Muscle of leg (tissue), 11 donors: ENCODE results near the gene TGDS. TPM values are rescaled to one million over a fixed set of nuclear protein-coding genes. Genes with fewer than 3 reads are reported as not detected.

Experiments used
- DNase-seq: peaks from one replicate; pipeline ENCODE4 v3.0.0; 2013
- H3K27ac ChIP-seq: one replicate; pipeline ENCODE4 v1.5.1; 2013; ENCODE audit warnings: mild to moderate bottlenecking, low read length, control low read depth
- H3K27me3 ChIP-seq: one replicate; pipeline ENCODE4 v1.6.1; 2013; ENCODE audit warnings: low read length; ENCODE audit not compliant: control insufficient read depth, insufficient read depth
- H3K36me3 ChIP-seq: one replicate; pipeline ENCODE4 v1.6.1; 2013; ENCODE audit warnings: low read length; ENCODE audit not compliant: control insufficient read depth, insufficient read depth
- H3K4me1 ChIP-seq: one replicate; pipeline ENCODE4 v1.6.1; 2013; ENCODE audit warnings: low read length; ENCODE audit not compliant: control insufficient read depth, insufficient read depth
- H3K4me3 ChIP-seq: one replicate; pipeline ENCODE4 v1.5.1; 2013; ENCODE audit warnings: low read length, control low read depth
- H3K9me3 ChIP-seq: replicated peaks from 2 replicates; pipeline ENCODE4 v1.6.1; 2013; ENCODE audit warnings: low read depth, low read length; ENCODE audit not compliant: control insufficient read depth
- WGBS: methylation state at CpG from one replicate; pipeline ENCODE4 v1.1.5; 2013; ENCODE audit warnings: missing lambda C conversion rate; ENCODE audit not compliant: insufficient coverage; 5-methylcytosine and 5-hydroxymethylcytosine counted together
- polyA plus RNA-seq, 8 donors: library from polyadenylated mRNA; unstranded; fragments of 120-200 nt; gene quantifications; one replicate each; pipeline versions ENCODE4 v1.2.1 to v1.2.3, GENCODE V29; 2013; ENCODE audit warnings: inconsistent platforms in 1 of 8, low replicate concordance in 1 of 8; ENCODE audit not compliant: insufficient read length in 8 of 8, insufficient read depth in 1 of 8
- total RNA-seq: library from RNA; stranded (reverse); fragments of 120-200 nt; gene quantifications from one replicate; pipeline ENCODE4 v1.2.4, GENCODE V29; 2013

Gene TGDS
- total and polyA plus RNA-seq, 9 donors: 9.0 to 11.9 (median 10.5) TPM

DNA sequence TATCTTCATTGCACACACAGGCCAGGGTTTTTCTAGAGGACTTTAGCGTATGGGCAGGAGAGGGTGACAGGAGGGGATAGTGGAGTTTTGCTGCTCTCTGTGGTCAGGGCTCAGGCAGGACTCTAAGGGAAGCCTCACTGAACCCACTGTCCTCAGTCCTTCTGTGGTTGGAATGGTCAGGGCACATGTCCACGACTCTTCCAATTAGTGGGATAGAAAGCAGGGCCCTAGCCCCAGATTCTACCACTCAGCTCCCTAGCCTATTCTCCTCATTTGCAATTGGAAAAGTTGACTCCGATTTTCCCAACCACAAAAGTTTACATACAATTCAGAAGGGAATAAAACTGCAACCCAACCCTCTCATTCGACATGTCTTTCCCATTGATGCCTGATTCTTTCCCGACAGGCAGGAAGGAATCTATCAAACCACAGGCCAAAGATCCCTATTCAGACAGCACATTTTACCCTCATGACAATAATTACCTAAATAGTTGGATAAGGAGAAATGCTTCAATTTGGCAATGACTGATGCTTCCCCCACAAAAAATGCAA, 38.2 kb downstream of the TGDS start:
- no peak overlapping the region for H3K4me3 ChIP-seq
- H3K27me3 ChIP-seq: no peaks in the 10 kb centered on the region
- H3K36me3 ChIP-seq: no peaks in the 10 kb centered on the region
- no peak overlapping the region for H3K27ac ChIP-seq
- 47% methylated on average over 2 of the region's 5 CpGs for WGBS
- no peaks in the 10 kb centered on the region for H3K4me1 ChIP-seq
- H3K9me3 ChIP-seq: no peaks in the 10 kb centered on the region
- peak; percentile 56 for DNase-seq

DNA sequence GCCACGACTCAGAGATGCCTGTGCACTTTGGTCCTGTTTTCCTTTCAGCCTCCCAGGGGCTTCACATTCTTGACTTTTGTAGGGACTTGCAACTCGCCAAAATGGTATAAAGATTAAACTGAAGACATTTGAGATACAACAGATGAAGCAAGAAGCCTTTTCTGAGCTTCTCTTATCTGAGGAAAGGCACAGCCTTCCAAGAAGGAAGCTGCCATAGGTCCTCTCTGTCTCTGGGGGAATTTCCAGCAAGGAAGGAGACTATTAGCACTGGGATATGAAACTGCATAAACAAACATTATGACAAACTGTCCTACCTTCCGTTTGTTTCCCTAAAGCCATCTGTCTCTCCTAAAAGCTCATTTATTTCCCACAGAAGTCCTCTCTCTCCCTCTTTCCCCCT, 39.3 kb downstream of the TGDS start:
- Histone ChIP-seq H3K4me1 (no peaks in the 10 kb centered on the region), H3K27ac (no peak overlapping the region), H3K27me3 (no peaks in the 10 kb centered on the region), H3K9me3 (no peaks in the 10 kb centered on the region), H3K36me3 (no peaks in the 10 kb centered on the region), H3K4me3 (no peak overlapping the region)
- no peak for DNase-seq
- 35% methylated on average over 2 of the region's 3 CpGs for WGBS

DNA sequence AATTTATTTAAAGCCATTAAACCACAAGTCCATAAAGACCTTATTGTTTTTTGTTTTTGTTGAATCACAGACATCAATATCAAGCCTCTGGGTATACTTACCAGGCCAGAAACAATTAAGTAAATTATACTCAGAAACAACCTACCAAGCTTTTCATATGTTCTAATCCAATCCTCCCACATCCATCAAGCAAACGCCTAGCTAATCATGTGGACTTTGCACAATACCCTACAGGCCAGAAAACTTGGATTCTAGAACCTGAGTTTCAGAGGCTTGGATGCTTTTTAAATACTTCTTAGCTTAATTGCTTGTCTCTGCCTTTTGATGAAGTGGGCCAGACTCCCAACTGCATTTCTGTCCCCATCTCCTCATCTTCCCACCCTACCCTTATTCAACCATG, 39.9 kb downstream of the TGDS start:
- Histone ChIP-seq H3K27me3 (no peaks in the 10 kb centered on the region), H3K36me3 (no peaks in the 10 kb centered on the region), H3K4me1 (no peaks in the 10 kb centered on the region), H3K27ac (no peak overlapping the region), H3K9me3 (no peaks in the 10 kb centered on the region), H3K4me3 (no peak overlapping the region)
- 20% methylated on average over 1 of the region's 1 CpG for WGBS
- no peak for DNase-seq

DNA sequence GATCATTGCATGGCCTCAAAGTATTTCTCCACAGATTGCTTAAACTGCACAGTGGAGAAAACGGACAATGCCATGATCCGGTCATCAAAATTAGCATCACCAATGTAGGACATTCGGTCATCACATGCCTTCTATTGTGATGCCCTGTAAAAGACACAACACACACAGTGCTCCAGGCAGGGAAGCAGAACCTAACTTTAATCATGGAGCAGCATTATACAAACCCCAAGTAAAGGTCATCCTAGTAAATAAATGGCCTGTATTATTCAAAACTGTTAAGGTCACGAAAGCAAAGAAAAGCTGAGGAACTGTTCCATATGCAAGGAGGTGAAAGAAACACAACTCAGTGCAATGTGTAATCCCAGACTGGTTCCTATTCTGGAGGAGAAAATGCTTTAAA, 42.2 kb downstream of the TGDS start:
- Histone ChIP-seq H3K27me3 (no peaks in the 10 kb centered on the region), H3K4me1 (peaks cover 2% of the 10 kb centered on the region), H3K4me3 (no peak overlapping the region), H3K36me3 (no peaks in the 10 kb centered on the region), H3K9me3 (no peaks in the 10 kb centered on the region), H3K27ac (no peak overlapping the region)
- WGBS: 86% methylated on average over 4 of the region's 4 CpGs
- no peak for DNase-seq

DNA sequence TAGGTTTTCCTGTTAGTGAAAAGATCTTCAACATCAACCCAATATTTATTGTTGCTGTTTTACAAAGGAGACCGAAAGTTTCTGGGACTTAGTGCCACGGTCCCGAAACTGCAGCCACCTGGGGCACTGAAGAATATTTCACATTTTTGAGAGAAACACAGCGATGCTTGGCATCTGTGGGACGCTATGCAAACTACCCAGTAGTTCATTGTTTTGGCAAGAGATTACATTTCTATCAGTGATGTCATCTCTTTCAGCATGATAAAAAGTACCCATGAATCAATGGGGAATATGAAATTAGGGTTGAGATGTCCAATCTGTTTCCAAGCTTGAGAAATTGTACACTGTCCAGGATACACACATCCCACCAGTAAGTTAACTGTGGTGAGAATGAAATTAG, 43.9 kb downstream of the TGDS start:
- Histone ChIP-seq H3K4me3 (no peak overlapping the region), H3K4me1 (peaks cover 7% of the 10 kb centered on the region), H3K36me3 (no peaks in the 10 kb centered on the region), H3K27ac (no peak overlapping the region), H3K27me3 (no peaks in the 10 kb centered on the region), H3K9me3 (no peaks in the 10 kb centered on the region)
- DNase-seq: no peak
- no CpG with 5 or more reads among the region's 5 CpGs for WGBS

DNA sequence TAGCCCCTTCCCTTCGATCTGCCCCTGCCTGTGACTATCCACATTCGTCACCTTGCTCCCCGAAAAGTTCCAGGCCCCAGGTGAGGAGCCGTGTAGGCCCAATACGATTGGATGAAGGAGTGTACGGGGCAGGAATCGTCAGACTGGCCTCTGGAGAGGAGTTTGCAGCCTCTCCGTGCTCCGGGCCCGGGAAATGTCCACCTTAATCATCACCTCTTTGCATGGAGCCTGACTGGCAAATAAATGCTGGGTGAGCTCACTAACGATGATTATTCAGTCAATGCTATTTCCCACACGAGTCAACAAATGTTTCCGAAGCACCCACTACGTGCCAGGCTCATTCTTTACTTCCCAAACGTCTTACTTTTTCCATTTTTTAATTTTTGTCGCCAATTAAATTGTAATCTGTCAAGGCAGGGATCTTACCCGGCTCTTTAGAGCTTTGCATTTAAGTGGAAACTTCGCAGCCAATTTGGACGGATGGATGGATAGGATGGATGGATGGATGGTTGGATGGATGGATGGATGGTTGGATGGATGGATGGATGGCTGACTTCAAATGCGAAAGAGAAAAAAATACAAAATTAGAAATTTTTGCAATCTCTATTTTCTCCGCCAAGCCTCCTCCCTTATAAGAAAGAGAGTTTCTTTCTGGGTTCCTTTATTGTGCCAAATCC, 45.8 kb downstream of the TGDS start:
- WGBS: 23% methylated on average over 12 of the region's 21 CpGs
- DNase-seq: no peak
- H3K4me1 ChIP-seq: peaks cover 7% of the 10 kb centered on the region
- no peaks in the 10 kb centered on the region for H3K27me3 ChIP-seq
- H3K4me3 ChIP-seq: peak overlapping the region; percentile 72
- H3K27ac ChIP-seq: peak overlapping the region; percentile 97
- H3K9me3 ChIP-seq: no peaks in the 10 kb centered on the region
- no peaks in the 10 kb centered on the region for H3K36me3 ChIP-seq

DNA sequence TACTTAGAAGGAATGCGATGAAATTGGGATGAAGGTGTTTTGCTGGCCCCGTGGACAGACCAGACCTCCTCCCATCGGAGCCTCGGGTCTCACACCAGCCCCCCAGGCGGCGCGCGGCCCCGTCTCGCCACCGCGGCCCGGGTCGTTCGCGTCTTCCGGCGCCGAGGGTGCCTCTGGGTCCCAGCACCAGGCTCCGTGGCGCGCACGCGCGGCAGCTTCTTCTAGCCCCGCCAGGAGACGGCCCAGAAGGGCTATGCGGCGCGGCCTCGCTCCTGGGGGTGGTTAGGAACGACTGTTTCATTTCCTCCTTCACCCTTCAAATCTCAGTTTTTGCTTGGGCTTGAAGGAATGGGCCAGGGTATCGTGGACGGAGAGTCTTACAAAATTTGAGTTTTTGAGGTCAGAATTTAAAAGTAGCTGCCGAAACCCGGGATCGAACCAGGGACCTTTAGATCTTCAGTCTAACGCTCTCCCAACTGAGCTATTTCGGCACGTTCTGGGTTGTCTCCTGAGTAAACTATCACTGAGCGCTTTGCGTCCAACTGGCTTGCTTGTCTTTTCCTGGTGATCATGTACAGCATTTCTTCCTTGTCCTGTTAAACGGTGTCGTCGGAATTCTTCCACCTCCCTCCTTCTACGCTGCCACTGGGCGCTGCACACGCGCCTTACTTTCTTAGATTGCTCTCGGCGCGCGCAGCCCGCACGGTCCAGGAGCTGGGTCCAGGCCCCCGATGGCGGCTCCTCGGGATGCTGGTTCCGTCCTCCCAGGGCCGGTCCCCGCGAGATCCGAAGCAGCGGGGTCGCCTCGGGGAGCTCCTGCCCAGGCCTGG, 46.5 kb downstream of the TGDS start:
- peak; percentile 97 for DNase-seq
- no peaks in the 10 kb centered on the region for H3K36me3 ChIP-seq
- peak overlapping the region; percentile 72 for H3K4me3 ChIP-seq
- H3K4me1 ChIP-seq: peaks cover 7% of the 10 kb centered on the region
- H3K27me3 ChIP-seq: no peaks in the 10 kb centered on the region
- under 1% methylated on average over 47 of the region's 66 CpGs for WGBS
- no peaks in the 10 kb centered on the region for H3K9me3 ChIP-seq
- H3K27ac ChIP-seq: peak overlapping the region; percentile 97

DNA sequence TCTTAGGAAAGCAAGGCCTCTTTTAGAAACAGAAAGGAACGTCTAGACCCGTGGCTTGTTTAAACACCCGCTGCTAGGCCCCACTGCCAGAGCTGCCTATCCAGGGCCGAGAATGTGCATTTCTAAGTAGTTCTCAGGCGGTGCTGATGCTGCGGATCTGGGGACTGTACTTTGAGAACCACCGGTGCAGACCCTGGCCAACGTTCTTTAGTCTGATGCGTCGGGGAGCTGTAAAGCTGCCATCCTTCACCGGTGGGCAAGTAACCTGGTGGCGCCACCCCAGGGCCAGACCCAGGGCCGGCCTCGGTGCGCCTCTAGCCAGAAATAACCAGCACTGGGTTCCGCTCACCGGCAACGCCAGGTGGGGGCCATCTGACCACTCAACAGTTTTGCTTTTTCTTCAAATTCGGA, 47.1 kb downstream of the TGDS start:
- peak; percentile 55 for DNase-seq
- WGBS: under 1% methylated on average over 16 of the region's 19 CpGs
- Histone ChIP-seq H3K27ac (peak overlapping the region; percentile 97), H3K36me3 (no peaks in the 10 kb centered on the region), H3K4me1 (peaks cover 7% of the 10 kb centered on the region), H3K4me3 (peak overlapping the region; percentile 72), H3K27me3 (no peaks in the 10 kb centered on the region), H3K9me3 (no peaks in the 10 kb centered on the region)

DNA sequence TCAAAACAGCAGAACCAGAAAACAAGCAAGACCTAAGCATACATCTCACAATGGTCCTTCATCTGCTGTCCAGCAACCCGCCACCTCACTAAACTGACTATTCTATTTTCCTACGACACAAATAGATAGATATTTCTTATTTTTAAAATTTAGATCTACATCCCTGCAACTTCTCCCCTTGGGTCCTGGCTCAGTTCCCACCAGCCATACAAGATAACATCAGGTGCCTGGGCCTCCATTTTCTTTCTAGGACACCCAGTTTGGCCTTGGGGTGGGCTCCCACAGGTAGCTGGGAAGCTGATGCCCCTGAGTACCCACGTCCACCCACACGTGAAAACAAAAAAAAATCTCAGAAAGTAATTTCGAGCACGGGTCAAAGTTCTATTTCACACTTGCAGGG, 47.6 kb downstream of the TGDS start:
- Histone ChIP-seq H3K27ac (peak overlapping the region; percentile 97), H3K4me1 (peaks cover 7% of the 10 kb centered on the region), H3K27me3 (no peaks in the 10 kb centered on the region), H3K9me3 (no peaks in the 10 kb centered on the region), H3K4me3 (peak overlapping the region; percentile 72), H3K36me3 (no peaks in the 10 kb centered on the region)
- 55% methylated on average over 3 of the region's 6 CpGs for WGBS
- DNase-seq: no peak

DNA sequence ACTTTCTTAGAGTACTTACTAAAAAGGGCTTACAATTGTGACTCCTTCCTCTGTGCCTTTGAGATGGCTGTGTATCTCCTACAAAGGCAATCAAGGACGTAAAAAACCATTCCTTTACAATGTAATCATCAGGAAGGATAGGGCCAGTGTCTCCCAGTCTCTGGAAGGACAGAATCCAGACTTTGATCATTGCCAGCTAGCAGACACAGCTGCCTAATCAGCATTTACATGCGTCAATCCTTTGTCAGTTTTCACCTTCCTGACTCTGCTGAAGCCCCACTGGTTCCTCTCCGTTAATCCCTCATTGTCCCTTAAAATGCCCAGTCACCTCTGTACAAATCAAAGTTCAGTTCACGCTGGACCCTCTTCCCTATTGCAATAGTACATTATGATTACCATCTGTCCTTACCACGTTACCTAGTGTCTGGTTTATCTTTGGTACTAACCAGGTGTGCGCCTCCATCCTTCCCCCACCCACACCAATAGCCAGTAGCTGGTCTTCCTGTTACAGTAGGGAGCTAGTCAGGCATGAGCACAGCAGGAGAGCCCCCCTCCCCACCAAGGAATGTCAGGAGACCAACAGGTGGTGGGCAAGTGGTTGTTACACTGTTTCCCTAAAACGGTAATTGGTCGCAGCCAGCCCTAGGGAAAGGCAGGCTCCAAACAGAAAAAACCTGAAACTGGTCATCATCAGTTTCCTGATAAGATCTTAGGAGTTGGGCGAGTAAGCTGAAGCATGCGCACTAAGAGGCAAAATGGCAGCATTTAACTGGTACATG, 49.7 kb downstream of the TGDS start:
- no peaks in the 10 kb centered on the region for H3K9me3 ChIP-seq
- DNase-seq: no peak
- 63% methylated on average over 9 of the region's 10 CpGs for WGBS

More for the DNA sequence above, 49.7 kb downstream of the TGDS start:
- H3K4me1 ChIP-seq: peaks cover 7% of the 10 kb centered on the region
- no peaks in the 10 kb centered on the region for H3K27me3 ChIP-seq
- no peak overlapping the region for H3K27ac ChIP-seq
- H3K36me3 ChIP-seq: no peaks in the 10 kb centered on the region
- no peak overlapping the region for H3K4me3 ChIP-seq
